NK-92 treated with Interleukin-12 subunit alpha and Interleukin-12 subunit beta, amount 100 ng/mL, for 24 hours (cell line): ENCODE data around the gene ZNF10.

Experiments
- DNase-seq: peaks from one replicate; lab custom pipeline; 2025; lab: John Stamatoyannopoulos, UW

The ZNF10 gene

DNA sequence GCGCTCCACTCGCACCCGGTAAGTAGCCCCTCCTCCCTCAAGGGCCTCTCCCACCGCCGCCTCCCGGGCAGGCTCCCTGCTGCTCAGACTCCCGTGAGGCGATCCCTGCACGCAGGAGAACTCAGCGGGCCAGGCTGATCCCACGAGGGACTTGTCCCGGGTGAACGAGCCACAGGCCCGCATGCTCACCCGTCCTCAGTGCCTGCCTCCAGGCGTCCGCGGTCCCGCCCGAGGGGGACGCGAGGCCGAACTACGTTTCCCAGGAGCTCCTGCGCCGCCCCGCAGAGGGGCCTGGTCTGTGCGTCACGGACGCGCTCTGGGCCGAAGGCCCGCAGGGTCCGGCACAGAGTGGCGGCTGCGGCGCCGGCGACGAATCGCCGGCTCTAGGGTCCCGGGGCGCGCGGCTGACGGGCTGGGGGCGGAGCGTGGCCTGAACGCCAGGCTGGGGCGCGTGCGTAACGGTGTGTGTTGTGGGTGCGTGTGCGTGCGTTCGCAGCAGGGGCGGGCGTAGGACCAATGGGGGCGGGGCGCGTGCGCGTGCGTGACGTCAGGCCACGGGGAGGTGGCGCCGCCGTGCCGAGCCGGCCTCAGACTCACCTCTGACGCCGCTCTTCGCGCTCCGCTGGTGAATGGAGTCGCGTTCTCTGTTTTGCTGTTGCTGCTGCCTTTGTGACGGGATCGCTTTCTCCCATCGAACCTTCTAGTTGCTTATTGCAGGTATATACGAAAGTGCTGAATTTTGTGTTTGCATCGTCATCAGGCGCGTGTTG is at the start of gene ZNF10, which contains the start of gene ZNF891:
TSS of gene ZNF10 (plus strand) at position 590 of the 770 bp plus-strand sequence. CDS start 13,866 bp downstream, outside the sequence.
TSS of gene ZNF891 (minus strand) at position 237 of the 770 bp plus-strand sequence. CDS start 8,356 bp downstream, outside the sequence.
- no peak for DNase-seq

DNA sequence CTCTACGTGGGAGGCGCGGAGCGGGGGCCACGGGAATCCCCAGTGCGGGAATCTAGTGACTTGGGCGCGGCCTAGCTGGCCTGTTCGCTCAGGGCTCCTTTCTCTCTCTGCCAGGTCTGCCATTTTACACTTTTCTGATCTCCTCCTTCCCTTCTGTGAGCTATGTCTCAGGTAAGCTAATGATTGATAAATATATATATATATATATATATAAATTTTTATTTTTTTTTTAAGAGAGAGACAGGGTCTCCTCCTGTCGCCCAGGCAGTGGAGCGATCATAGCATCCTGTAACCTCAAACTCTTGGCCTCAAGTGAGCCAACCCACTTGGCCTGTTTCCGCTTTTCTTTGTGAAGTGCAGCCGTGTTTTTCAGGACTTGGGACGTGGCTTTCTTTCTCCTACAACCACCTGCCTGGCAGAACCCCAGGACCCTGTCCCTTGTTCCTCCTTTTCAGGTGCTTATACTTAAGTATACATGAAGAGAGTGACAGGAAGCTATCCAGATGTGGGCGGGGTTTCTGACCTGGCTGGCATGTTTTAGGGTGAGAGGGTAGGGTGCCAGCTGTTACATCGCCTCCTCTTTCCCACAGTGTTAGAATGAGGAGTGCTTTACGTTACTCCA is 49.2 kb upstream of the ZNF10 start:
- no peak for DNase-seq

DNA sequence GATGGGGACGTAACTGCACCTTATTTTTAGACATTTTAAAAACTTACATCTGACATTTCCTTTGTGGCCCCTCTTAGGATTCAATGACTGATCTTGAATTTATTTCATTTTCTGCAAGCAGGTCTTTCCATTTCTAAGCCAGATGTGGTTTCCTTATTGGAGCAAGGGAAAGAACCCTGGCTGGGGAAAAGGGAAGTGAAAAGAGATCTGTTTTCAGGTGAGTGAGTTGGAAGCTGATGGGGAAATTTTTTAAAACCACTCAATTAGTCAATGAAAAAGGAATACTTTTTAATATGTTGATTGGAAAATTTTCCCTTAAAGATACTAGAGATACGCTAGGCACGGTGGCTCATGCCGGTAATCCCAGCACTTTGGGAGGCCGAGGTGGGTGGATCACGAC is 47.1 kb upstream of the ZNF10 start:
- DNase-seq = no peak

DNA sequence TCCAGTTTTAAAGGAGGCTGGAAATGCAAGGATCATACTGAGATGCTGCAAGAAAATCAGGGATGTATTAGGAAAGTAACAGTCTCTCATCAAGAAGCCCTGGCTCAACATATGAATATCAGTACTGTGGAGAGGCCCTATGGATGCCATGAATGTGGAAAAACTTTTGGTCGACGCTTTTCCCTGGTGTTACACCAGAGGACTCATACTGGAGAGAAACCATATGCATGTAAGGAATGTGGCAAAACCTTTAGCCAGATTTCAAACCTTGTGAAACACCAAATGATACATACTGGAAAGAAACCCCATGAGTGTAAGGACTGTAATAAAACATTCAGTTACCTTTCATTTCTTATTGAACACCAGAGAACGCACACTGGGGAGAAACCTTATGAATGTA is 24.8 kb upstream of the ZNF10 start:
- DNase-seq = no peak

DNA sequence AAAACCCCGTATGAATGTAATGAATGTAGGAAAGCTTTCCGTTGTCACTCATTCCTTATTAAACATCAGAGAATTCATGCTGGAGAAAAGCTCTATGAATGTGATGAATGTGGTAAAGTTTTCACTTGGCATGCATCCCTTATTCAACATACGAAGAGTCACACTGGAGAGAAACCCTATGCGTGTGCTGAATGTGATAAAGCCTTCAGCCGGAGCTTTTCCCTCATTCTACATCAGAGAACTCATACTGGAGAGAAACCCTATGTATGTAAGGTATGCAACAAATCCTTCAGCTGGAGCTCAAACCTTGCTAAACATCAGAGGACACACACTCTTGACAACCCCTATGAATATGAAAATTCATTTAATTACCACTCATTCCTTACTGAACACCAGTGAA is 24.2 kb upstream of the ZNF10 start:
- no peak for DNase-seq

DNA sequence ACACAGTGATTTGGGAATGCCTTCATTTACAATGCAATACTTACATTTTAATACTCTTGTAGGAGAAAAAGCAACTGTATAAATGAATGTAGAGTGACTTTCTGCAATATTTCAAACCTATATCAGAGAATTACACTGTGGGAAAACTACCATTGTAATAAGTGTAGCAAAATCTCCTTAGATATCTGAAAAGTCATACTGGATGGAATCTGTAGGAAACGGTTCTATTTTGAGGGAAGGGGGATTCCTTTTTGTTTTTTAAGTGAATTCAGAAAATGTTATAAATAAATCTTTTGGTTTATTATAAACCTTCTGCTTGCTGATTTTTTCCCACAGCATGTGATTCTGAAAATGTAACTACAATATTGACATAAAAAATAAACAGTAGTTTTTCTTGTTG is 23.3 kb upstream of the ZNF10 start:
- DNase-seq = no peak

DNA sequence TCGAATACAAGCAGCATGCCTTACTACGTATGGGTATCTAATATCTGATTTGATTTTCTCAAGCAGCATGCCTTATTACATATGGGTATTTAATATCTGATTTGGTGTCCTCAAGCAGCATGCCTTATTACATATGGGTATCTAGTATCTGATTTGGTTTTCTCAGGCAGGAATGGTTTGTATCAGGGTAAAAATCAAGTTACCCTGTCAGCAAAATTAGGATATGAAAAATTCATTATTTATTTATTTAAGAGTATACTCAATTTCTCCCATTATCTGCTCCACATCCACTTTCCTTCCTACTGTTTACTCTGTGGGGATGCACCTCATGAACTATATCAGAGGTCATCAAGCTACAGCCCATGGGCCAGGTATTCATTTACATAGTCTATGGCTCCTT is 22.3 kb upstream of the ZNF10 start:
- DNase-seq = no peak

DNA sequence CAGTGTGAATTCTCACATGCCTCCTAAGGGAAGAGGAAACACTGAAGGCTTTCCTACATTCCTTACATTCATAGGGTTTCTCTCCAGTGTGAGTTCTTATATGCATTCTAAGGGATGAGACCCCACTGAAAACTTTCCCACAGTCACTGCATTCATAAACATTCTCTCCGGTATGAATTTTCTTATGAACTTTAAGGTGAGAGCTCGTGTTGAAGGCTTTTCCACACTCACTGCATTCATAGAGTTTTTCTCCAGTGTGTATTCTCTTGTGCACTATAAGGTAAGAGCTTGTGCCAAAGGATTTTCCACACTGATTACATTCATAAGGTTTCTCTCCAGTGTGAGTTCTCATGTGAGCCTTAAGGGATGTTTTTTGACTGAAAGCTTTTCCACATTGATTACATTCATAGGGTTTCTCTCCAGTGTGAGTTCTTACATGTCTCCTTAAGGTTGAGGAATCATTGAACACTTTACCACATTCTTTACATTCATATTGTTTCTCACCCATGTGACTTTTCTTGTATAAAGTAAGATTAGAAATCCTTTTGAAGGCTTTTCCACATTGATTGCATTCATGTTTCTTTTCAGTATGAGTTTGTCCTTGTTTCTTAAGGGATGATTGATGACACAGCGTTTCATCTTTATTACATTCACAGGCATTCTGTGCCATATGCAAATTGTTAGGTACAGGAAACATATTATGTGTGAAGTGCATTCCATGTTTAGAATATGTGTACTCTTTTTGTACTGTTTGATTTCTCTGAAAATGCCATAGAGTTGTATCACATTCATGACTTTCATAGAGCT is 9.8 kb upstream of the ZNF10 start:
- no peak for DNase-seq

DNA sequence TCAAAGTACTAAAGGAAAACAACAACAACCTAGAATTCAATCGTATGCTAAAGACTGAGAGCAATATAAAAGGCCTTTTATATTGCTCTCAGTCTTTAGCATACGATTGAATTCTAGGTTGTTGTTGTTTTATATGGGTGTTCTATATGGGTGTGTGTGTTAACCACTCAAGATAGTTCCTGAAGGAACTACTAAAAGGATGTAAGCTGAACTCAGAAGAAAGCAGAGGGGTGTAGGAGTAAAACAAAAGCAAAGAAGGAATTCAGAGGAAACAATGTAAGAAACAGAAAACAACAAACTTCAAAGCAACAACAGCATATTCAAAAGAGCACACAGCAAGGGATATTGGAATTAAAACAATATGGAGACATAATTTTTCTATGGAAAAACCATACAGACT is 5.8 kb upstream of the ZNF10 start:
- DNase-seq = no peak

DNA sequence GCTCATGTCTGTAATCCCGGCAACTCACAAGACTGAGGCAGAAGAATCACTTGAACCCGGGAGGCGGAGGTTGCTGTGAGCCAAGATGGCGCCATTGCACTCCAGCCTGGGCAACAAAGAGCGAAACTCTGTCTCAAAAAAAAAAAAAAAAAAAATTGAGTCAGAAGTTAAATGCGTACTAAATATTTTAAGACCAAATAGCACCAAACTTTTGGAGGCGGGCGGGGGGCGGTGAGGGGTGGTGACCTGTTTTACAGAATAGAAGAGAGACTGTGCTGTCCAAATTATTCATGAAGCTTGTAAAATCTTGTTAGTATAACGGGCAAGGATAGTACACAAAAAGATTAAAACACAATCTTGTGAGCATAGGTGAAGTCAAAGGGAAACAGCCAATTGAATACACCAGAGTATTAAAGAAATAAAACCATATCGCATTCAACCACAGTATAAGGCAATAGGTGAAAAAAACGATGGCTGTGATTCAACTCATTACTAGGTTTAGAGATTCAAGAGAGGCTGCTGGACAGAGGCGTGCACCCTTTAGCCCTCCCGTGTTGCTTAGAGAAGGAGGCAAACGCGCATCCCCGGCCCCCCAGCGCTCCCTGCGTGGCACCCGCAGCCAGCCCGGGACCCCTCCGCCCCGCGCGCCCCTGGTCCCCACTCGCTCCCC is 924 bp upstream of the ZNF10 start:
- no peak for DNase-seq

DNA sequence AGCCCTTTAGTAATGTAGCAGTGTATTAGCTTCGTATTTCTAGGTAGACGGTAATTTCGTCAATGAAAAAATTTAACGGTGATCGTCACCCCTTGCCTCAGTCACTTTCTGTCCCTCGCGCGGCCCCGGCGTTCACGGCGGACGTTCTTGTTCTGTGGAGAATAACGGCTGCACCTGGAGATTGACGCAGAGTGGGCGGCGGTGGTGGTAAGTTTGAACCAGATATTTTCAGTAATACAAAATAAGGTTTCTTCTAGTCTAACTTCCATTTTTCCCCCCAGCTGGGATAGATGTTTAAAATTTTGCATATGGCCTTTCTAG is 341 bp downstream of the ZNF10 start:
- DNase-seq = no peak

DNA sequence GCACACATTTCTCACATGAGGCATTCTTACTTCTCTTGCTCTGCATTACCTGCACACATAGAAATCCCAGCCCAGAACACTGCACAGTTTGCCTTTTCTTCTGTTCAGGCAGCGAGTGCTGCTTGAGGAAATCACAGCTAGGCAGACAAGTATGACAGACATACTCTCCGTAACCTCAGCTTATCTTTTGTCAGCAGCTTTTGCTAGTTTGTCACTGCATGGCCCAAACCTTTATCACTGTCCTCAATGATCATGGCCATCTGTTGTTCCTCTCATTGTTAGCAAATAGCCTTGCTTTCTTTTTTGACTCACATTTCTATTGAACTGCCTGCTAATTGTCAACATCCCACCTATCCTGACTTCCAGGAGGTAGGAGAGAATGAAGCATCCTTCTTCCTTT is 5.3 kb downstream of the ZNF10 start:
- no peak for DNase-seq

DNA sequence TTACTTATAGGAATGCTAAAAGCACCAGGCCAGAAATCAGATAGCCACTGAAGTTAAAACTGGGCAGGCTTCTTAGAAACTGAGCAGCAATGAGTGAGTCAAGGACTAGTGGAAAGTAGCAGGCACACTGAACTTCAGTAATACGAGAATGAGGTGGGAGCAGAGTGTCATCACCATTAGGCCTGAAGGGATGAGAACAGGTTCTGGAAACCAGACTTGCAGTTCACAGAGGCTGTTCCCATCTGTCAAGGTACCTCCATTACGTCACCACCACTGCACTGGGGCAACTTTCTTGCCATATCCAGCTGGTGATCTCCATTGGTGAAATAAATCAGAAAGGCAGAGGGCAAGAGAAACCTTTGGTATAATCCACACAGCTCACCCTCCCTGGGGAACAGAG is 15.6 kb downstream of the ZNF10 start:
- DNase-seq = no peak

DNA sequence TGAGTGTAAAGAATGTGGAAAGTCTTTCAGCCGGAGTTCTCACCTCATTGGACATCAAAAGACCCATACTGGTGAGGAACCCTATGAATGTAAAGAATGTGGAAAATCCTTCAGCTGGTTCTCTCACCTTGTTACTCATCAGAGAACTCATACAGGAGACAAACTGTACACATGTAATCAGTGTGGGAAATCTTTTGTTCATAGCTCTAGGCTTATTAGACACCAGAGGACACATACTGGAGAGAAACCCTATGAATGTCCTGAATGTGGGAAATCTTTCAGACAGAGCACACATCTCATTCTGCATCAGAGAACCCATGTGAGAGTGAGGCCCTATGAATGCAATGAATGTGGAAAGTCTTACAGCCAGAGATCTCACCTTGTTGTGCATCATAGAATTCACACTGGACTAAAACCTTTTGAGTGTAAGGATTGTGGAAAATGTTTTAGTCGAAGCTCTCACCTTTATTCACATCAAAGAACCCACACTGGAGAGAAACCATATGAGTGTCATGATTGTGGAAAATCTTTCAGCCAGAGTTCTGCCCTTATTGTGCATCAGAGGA is 25.8 kb downstream of the ZNF10 start:
- DNase-seq = no peak

DNA sequence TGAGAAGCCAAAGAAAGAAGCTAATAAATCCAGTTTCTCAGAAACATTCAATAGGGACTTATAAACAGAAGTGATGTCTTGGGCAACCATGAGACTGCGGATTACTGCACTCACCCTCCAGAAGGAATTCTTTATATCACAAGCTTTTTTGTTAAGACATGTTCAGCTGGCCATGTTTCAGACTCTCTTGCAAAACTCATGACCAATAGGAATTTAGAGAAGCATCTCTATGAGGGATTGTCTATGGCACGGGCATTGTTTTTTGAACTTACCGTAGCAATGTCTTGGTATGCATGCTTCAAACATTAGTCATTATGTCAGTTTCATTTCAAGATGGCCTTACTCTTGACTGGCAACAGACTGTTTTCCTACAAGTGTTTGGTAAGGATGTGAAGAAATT is 35.3 kb downstream of the ZNF10 start:
- no peak for DNase-seq

DNA sequence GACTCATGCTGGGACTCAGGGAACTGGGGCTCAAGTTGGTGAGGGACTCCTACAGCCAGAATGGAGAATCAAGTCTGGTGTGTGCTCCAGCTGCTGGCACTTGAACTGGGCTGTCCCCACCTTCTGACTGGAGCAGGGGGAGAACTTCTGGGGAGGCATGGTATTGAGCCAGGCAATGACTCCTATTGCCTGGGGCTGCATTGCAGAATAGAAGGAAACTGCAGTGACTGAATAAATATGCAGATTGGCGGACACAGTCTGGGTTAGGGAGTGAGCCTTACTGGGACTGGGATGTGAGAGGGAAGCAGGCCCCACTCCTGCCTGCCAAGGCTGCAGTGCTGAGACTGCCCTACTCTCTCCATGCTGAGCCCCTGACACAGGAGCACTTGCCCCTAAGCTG is 42.1 kb downstream of the ZNF10 start:
- no peak for DNase-seq

DNA sequence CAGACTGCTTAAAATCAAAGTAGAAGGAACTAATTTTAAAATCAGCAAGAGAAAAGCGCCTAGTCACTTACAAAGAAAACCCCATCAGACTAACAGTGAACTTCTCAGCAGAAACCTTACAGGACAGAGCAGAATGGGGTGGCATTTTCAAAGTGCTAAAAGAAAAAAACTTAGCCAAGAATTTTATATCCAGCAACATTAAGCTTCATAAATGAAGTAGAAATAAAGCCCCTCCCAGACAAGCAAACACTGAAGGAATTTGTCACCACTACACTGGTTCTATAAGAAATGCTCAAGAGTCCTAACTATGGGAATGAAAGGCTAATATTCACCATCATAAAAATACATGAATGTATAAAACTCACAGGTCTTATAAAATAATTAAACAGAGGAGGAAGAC is 44.5 kb downstream of the ZNF10 start:
- no peak for DNase-seq

DNA sequence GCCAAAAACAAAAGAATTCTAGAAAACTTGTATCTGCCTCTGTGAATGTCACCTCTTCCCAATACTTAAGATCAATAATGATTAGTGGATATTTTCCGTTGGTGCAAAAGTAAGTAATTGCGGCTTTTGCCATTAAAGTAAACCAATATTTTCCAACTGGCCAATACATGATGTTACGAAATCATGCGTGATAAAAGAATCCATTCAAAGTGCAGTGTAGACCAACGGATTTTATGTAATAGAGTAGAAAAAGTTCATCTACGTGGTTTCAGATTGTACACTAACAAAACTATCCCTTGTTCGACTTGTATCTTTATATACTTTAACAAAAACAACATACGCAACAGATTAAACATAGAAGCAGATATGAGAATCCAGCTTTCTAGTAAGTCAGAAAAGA is 50.2 kb downstream of the ZNF10 start:
- no peak for DNase-seq

DNA sequence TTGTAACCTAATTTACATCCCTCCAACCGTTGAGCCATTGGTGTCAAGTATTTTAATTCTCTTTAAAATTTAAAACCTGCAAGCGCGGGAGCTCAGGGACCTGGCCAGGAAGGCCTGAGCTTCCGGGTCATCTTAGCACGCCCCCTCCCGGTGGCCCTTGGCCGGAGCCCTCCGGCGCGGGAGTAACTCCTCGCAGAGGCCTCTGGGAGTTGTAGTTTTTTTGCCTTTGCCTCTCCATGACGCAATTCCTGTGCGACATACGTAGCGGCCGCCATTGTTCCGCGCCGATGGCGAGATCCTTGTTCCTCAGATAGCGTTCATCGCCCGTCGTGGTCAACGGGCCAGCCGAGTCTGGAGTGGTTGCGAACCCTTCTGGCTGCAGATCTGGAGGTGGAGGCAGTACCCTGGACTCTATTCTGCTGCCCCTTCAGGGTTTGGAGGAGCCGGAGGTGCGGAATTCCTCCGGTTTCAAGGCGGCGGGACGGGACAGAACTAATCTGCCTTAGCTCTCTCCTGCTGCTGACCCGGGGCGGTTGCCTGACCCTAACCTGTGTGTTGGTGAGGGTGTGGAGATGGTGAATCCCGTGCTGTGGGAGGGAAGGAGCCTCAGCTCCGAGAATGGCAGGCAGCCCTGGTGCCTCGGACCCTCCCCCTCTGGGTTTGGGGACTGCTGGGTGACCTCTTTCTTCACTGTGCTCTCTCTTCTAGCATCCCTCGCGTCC is 51.0 kb downstream of the ZNF10 start, which contains the start of gene ZNF268:
TSS of gene ZNF268 (plus strand) at position 258 of the 722 bp plus-strand sequence. CDS start 503 bp downstream, outside the sequence.
- DNase-seq = no peak

DNA sequence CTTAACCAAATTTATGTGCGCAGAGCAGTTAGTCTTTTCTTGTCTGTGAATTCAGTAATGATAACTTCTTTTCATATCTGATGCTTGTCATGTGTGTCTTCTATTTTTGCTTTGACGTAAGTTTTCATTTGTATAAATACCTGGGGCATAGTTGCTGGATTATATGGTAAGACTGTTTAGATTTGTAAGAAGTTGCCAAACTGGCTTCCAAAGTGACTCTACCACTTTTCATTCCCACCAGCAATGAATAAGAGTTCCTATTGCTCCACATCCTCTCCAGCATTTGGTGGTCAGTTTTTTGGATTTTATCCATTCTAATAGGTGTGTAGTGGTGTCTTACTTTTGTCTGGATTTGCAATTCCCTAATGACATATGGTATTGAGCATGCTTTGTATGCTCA is 59.7 kb downstream of the ZNF10 start:
- DNase-seq = no peak

DNA sequence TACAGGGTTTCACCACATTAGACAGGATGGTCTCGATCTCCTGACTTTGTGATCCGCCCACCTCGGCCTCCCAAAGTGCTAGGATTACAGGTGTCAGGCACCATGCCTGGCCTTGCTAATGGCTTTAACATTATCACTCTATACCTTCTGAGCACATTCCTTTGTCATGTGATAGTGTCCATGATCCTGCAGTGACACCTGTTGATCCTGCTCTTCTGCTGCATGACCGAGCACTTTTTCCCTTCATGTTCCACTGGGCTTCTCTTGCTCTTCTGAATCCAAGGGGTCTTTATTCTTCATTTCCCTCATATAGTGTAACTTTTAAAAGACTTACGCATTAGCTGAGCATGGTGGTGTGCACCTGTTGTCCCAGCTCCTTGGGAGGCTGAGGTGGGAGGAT is 62.4 kb downstream of the ZNF10 start:
- DNase-seq = no peak
